ENCODE results near the gene OR5L2.

The OR5L2 gene

DNA sequence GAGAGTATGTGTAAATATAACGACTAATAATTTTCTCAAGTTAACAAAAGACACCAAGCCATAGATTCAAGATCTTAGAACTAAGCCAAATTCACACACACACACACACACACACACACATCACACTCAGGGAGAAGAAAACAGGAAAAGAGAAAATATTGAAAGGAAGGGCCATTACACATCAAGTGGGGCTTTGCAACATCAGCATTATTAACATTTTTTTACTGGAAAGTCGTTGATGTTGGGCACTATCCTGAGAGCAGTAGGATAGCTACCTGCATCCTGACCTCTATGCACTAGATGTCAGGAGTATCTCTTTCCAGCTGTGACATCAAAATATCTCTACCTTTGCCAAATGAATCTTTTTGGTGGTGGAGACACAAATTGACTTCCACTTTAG, 20.4 kb downstream of the OR5L2 start:
- Histone ChIP-seq H3K9ac (ENCODE audit: low read length) (no peak overlapping the region), H3K18ac (ENCODE audit: low read depth in 1 of 2, low read length in 2 of 2) (no peak overlapping the region), H3K27ac (ENCODE audit: low read length, poor library complexity, severe bottlenecking) (no peak overlapping the region), H3K14ac (ENCODE audit: low read length in 2 of 2) (no peak overlapping the region), H3K4me2 (ENCODE audit: low read length, poor library complexity, severe bottlenecking) (no peak overlapping the region), H3K4ac (ENCODE audit: low read depth in 1 of 2, low read length in 2 of 2) (no peak overlapping the region), H2AK5ac (ENCODE audit: low read length, severe bottlenecking) (no peak overlapping the region), H4K8ac (ENCODE audit: low read length) (no peak overlapping the region), H3K9me3 (ENCODE audit: control insufficient read depth, low read length) (no peaks in the 10 kb centered on the region), H4K91ac (ENCODE audit: low read length) (no peak overlapping the region), H3K79me1 (replicated peaks; ENCODE audit: low read length, poor library complexity, severe bottlenecking) (no peaks in the 10 kb centered on the region), H3K27me3 (ENCODE audit: control insufficient read depth in 1 of 2, insufficient read depth in 1 of 2, low read length in 2 of 2) (no peaks in the 10 kb centered on the region), H3K4me1 (ENCODE audit: control insufficient read depth, insufficient read depth, low read depth, low read length) (no peaks in the 10 kb centered on the region), H3K36me3 (ENCODE audit: control insufficient read depth in 1 of 2, insufficient read depth in 2 of 2, low read depth in 1 of 2, low read length in 2 of 2) (no peaks in the 10 kb centered on the region), H2BK120ac (ENCODE audit: low read depth, low read length) (no peak overlapping the region), H3K23ac (ENCODE audit: low read length in 2 of 2) (no peak overlapping the region), H2BK5ac (ENCODE audit: low read depth, low read length, poor library complexity, severe bottlenecking) (no peak overlapping the region), H2BK15ac (ENCODE audit: low read depth, poor library complexity, severe bottlenecking) (no peak overlapping the region), H2BK12ac (ENCODE audit: low read length in 2 of 2) (no peak overlapping the region), H3K4me3 (ENCODE audit: insufficient read depth in 1 of 2, low read depth in 1 of 2, low read length in 2 of 2) (no peak overlapping the region), H2AFZ (ENCODE audit: low read depth, low read length) (no peak overlapping the region)
- no CpG with 5 or more reads among the region's 2 CpGs for WGBS
- no peak for DNase-seq

DNA sequence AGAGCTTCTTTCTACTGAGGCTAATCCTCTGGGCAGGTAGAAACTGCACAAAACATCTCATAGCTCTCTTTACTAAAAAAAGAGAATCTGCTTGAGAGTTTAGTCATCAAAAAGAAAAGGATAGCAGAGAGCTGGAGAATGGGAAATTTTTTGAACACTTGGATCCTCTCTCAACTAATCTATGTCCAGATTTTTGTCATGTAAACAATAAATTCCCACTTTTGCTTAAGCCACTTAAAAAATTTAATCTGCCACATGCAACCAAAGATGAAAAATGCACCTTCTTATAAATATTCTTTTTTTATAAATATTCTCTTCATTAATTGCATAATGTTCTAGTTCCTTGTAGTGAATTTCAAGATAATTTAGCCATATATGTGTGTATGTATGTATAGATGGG, 22.0 kb downstream of the OR5L2 start:
- no peak overlapping the region for H2BK12ac ChIP-seq (ENCODE audit: low read length in 2 of 2)
- H3K27me3 ChIP-seq (ENCODE audit: control insufficient read depth in 1 of 2, insufficient read depth in 1 of 2, low read length in 2 of 2), result no peaks in the 10 kb centered on the region
- no peak overlapping the region for H3K27ac ChIP-seq (ENCODE audit: low read length, poor library complexity, severe bottlenecking)
- no peak overlapping the region for H3K18ac ChIP-seq (ENCODE audit: low read depth in 1 of 2, low read length in 2 of 2)
- H2BK120ac ChIP-seq (ENCODE audit: low read depth, low read length), result no peak overlapping the region
- no peak overlapping the region for H2AFZ ChIP-seq (ENCODE audit: low read depth, low read length)
- H3K4me1 ChIP-seq (ENCODE audit: control insufficient read depth, insufficient read depth, low read depth, low read length), result no peaks in the 10 kb centered on the region
- H3K36me3 ChIP-seq (ENCODE audit: control insufficient read depth in 1 of 2, insufficient read depth in 2 of 2, low read depth in 1 of 2, low read length in 2 of 2), result no peaks in the 10 kb centered on the region
- no peak overlapping the region for H3K23ac ChIP-seq (ENCODE audit: low read length in 2 of 2)
- no peak overlapping the region for H3K4me2 ChIP-seq (ENCODE audit: low read length, poor library complexity, severe bottlenecking)
- no peak overlapping the region for H2BK5ac ChIP-seq (ENCODE audit: low read depth, low read length, poor library complexity, severe bottlenecking)
- H3K9ac ChIP-seq (ENCODE audit: low read length), result no peak overlapping the region
- DNase-seq, result no peak
- no peaks in the 10 kb centered on the region for H3K79me1 ChIP-seq (replicated peaks; ENCODE audit: low read length, poor library complexity, severe bottlenecking)
- no peak overlapping the region for H3K4ac ChIP-seq (ENCODE audit: low read depth in 1 of 2, low read length in 2 of 2)
- H4K91ac ChIP-seq (ENCODE audit: low read length), result no peak overlapping the region
- no peak overlapping the region for H3K14ac ChIP-seq (ENCODE audit: low read length in 2 of 2)
- H2AK5ac ChIP-seq (ENCODE audit: low read length, severe bottlenecking), result no peak overlapping the region
- H3K9me3 ChIP-seq (ENCODE audit: control insufficient read depth, low read length), result no peaks in the 10 kb centered on the region
- no peak overlapping the region for H4K8ac ChIP-seq (ENCODE audit: low read length)
- H2BK15ac ChIP-seq (ENCODE audit: low read depth, poor library complexity, severe bottlenecking), result no peak overlapping the region
- H3K4me3 ChIP-seq (ENCODE audit: insufficient read depth in 1 of 2, low read depth in 1 of 2, low read length in 2 of 2), result no peak overlapping the region

DNA sequence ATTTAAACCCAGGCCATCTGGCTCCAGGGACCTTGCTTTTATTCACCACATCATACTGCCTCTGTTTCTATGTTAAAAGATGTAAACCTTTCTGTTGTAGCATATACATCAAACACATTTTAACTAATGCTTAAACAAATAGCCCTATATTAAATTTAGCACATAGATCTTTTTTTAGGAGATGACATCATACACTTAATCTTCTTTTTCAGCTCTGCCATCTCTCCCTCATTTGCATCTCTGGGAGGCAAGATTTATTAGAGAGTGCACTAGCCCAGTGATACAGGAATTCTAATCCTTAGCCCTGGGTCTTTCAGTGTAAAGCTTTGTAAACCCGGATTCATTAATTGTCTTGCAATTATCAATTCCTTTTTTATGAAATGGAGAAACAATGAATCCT, 25.1 kb downstream of the OR5L2 start:
- H2BK120ac ChIP-seq (ENCODE audit: low read depth, low read length), result no peak overlapping the region
- no peak overlapping the region for H3K18ac ChIP-seq (ENCODE audit: low read depth in 1 of 2, low read length in 2 of 2)

DNA sequence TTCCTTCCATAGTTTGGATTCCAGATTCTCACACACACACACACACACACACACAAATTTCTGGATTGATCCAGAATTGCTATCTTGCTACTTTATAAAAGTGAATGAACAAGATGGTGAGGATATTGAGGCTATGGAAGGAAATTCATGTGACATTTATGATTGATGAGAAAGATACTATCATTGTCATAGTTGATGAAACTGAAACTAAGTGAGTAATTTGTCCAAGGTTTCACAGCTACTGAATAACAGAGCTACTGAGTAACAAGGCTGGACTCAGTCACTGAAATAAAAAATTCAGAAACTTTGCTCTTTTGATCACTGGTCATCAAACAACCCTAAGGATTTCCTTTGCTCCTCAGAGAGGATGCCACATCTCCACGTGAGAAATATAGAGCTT, 27.7 kb downstream of the OR5L2 start:
- Histone ChIP-seq H2BK120ac (ENCODE audit: low read depth, low read length) (no peak overlapping the region), H3K4ac (ENCODE audit: low read depth in 1 of 2, low read length in 2 of 2) (no peak overlapping the region), H3K4me3 (ENCODE audit: insufficient read depth in 1 of 2, low read depth in 1 of 2, low read length in 2 of 2) (no peak overlapping the region), H3K36me3 (ENCODE audit: control insufficient read depth in 1 of 2, insufficient read depth in 2 of 2, low read depth in 1 of 2, low read length in 2 of 2) (no peaks in the 10 kb centered on the region), H3K9me3 (ENCODE audit: control insufficient read depth, low read length) (no peaks in the 10 kb centered on the region), H4K91ac (ENCODE audit: low read length) (no peak overlapping the region), H3K27ac (ENCODE audit: low read length, poor library complexity, severe bottlenecking) (no peak overlapping the region), H3K18ac (ENCODE audit: low read depth in 1 of 2, low read length in 2 of 2) (no peak overlapping the region), H3K14ac (ENCODE audit: low read length in 2 of 2) (no peak overlapping the region), H3K4me1 (ENCODE audit: control insufficient read depth, insufficient read depth, low read depth, low read length) (no peaks in the 10 kb centered on the region), H2BK15ac (ENCODE audit: low read depth, poor library complexity, severe bottlenecking) (no peak overlapping the region), H3K23ac (ENCODE audit: low read length in 2 of 2) (no peak overlapping the region), H2AFZ (ENCODE audit: low read depth, low read length) (no peak overlapping the region), H3K27me3 (ENCODE audit: control insufficient read depth in 1 of 2, insufficient read depth in 1 of 2, low read length in 2 of 2) (no peaks in the 10 kb centered on the region), H2BK12ac (ENCODE audit: low read length in 2 of 2) (no peak overlapping the region), H3K79me1 (replicated peaks; ENCODE audit: low read length, poor library complexity, severe bottlenecking) (no peaks in the 10 kb centered on the region), H2AK5ac (ENCODE audit: low read length, severe bottlenecking) (no peak overlapping the region), H2BK5ac (ENCODE audit: low read depth, low read length, poor library complexity, severe bottlenecking) (no peak overlapping the region), H3K4me2 (ENCODE audit: low read length, poor library complexity, severe bottlenecking) (no peak overlapping the region), H3K9ac (ENCODE audit: low read length) (no peak overlapping the region), H4K8ac (ENCODE audit: low read length) (no peak overlapping the region)
- DNase-seq, result no peak
- WGBS, result no CpG with 5 or more reads among the region's 1 CpG

More for the DNA sequence above, 25.1 kb downstream of the OR5L2 start:
- H3K4me1 ChIP-seq (ENCODE audit: control insufficient read depth, insufficient read depth, low read depth, low read length), result no peaks in the 10 kb centered on the region
- H2AK5ac ChIP-seq (ENCODE audit: low read length, severe bottlenecking), result no peak overlapping the region
- H4K91ac ChIP-seq (ENCODE audit: low read length), result no peak overlapping the region
- H3K4me2 ChIP-seq (ENCODE audit: low read length, poor library complexity, severe bottlenecking), result no peak overlapping the region
- H3K4me3 ChIP-seq (ENCODE audit: insufficient read depth in 1 of 2, low read depth in 1 of 2, low read length in 2 of 2), result no peak overlapping the region
- no peak overlapping the region for H3K23ac ChIP-seq (ENCODE audit: low read length in 2 of 2)
- H3K9ac ChIP-seq (ENCODE audit: low read length), result no peak overlapping the region
- no CpG with 5 or more reads among the region's 1 CpG for WGBS
- no peak overlapping the region for H2BK5ac ChIP-seq (ENCODE audit: low read depth, low read length, poor library complexity, severe bottlenecking)
- no peak overlapping the region for H4K8ac ChIP-seq (ENCODE audit: low read length)
- H3K9me3 ChIP-seq (ENCODE audit: control insufficient read depth, low read length), result no peaks in the 10 kb centered on the region
- H3K79me1 ChIP-seq (replicated peaks; ENCODE audit: low read length, poor library complexity, severe bottlenecking), result no peaks in the 10 kb centered on the region
- H2BK12ac ChIP-seq (ENCODE audit: low read length in 2 of 2), result no peak overlapping the region
- no peak overlapping the region for H3K27ac ChIP-seq (ENCODE audit: low read length, poor library complexity, severe bottlenecking)
- no peak overlapping the region for H2AFZ ChIP-seq (ENCODE audit: low read depth, low read length)
- no peaks in the 10 kb centered on the region for H3K36me3 ChIP-seq (ENCODE audit: control insufficient read depth in 1 of 2, insufficient read depth in 2 of 2, low read depth in 1 of 2, low read length in 2 of 2)
- H3K27me3 ChIP-seq (ENCODE audit: control insufficient read depth in 1 of 2, insufficient read depth in 1 of 2, low read length in 2 of 2), result no peaks in the 10 kb centered on the region
- H3K14ac ChIP-seq (ENCODE audit: low read length in 2 of 2), result no peak overlapping the region
- no peak overlapping the region for H2BK15ac ChIP-seq (ENCODE audit: low read depth, poor library complexity, severe bottlenecking)
- no peak overlapping the region for H3K4ac ChIP-seq (ENCODE audit: low read depth in 1 of 2, low read length in 2 of 2)
- no peak for DNase-seq

Data from mesenchymal stem cell (in vitro differentiated cells and primary cell).